HG03280 (cell line): ENCODE measurements around the gene TRAF3.
A peak's percentile ranks its signal among the peaks of the same experiment; 100 is the strongest.

Source experiments
- ATAC-seq: cut with Tn5 transposase; IDR thresholded peaks from one replicate; pipeline ENCODE4 v1.9.1; 2021; ENCODE audit warnings: mild to moderate bottlenecking, moderate library complexity; ENCODE audit not compliant: unreplicated experiment

Gene TRAF3

DNA sequence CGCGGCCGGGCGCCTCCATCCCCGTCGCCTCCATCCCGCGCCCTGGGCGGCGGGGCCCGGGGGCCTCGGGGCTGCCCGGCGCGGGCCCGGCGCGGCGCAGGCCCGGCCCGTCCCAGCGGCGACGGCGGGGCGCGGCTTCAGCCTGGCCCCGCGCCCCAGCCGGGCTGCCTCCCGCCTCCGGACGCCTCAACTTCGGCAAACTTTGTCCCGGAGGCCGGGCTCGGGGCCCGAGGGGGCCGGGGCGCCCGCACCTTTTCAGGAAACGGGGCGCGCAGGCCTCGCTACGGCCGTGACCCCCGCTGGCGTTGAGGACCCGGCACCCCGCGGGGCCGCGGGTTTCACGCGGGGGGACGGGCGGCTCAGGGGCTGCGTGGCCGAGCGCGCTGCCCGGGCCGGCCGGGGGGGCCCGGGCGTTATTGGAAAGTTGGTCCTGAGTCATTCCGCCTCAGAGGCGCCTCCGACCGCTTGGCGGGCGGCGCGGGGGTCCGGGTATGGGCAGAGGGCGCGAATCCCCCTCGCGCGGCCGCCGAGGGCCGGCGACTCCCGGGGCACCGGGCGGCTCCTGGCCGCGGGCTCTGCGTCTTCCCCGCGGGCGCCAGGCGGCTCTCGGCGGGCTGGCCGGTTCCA is 575 bp downstream of the TRAF3 start:
- ATAC-seq: peak; percentile 2

DNA sequence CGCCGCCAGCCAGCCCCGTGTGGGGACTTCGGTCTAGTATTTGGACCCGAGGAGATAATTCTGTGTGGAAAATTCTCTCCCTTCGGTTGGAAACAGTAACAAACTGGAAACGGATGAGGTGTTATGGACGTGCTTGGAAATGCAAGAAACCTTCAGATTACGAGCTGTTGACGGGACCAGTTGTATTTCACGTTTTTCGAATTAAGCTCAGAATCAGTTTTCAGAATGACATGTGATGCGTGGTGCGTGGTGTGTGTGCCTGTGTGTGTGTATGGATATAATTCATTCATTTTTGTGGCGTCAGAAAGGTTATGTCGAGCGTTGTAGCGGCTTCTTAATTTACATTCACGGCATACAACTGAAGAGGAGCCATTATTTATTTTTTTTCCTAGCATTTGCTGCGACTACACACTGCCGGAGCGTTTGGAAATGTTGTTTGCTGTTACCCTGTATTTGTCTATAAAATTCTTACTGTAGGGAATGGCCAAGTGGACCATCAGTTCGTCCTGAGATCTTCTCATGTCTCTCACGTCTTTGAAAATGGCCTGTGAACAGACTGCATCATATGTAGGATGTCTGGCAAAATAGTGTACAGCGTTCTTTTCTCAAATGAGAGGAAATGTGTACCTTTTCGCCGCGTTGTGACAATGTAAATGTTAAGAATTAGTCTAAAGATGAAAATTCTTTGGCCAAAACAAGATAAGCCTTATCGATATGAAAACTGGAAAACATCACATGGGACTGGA is 1.3 kb downstream of the TRAF3 start:
- ATAC-seq: no peak

DNA sequence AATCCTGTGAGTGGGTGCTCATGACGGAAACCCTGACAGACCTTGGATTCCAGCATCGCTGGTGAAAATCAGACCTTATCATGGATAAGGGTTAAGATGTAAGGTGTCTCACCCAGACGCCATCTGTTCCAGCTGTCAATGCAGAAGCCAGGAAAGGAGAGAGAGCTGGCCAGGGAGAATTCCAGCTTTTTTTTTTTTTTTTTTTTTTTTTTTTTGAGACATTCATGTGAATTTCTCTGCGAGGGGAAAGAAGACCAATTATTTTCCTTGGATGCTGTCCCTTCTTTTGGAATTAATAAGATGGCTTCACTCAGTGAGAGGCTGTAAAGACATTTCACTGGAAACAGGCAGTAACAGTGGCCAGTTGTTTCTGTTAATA is 1.8 kb downstream of the TRAF3 start:
- ATAC-seq: no peak

DNA sequence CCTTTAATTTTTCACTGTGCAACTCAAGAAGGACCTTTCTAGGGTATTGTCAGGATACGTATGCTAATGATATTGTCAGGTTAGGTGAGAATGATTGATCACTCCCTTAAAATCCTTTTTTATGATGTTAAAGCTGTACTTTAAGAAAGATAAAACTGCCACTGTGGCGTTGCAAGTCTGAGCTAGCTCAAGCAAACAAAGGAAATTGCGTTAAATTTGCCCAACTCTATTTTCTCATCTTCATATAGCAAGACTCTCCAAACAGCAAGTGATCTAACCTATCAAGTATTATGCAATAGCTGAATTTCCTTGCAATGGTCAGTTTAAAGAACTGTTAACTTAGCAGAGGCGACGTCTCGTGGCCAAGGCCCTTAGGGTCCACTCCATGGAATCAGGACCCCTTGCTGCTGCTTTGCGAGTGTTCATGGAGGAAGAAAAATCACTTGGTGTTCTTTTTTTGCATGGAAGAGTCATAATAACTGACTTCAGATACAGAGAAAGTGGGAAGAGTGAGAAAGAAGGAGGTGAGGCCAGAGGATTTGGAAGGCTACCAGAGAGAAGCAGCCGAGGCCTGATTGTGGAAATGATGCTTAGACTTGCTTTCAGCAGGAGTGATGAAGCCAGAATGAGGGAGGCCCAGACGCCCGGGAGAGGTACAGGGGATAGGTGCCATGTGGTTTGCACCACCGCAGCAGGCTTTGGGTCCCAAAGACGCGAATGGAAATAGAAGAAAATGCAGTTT is 2.5 kb downstream of the TRAF3 start:
- no peak for ATAC-seq

DNA sequence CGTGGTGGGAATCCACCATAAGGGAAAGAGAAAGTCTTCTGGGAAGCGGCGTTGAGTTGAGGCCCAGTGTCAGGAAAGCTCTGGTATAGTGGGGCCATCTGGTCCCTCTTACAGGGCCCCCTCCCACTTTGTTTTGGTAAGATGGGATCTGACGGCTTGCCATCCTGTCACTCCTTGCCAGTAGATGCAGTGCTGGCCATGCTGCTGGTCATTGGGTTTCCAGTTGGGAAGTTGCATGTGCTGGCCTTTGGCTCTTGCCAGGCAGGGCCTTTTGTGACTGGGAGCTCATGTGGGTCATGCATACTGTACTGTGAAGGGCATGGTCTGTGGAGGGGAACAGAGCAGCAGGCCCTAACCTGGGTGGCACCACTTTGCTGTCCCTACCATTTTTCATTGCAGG is 3.8 kb downstream of the TRAF3 start:
- no peak for ATAC-seq

DNA sequence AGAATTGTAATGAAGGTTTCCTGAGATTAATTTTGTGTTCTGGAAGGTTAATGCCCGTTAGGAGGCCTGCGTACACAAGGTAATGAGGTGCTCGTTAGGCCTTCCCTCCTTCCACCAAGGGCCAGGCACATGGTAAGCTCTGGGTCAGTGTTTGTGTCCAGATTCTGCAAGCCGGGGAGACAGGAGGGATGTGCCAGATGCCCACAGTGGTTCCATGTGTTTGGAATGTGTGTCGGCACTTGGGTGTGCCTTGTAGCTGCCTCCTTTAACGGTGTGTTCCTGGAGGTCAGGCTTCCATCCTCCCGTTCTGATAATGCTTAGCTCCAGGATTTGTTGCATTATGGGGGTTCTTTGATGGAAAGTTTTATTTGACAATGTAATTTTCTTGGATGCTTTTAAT is 5.7 kb downstream of the TRAF3 start:
- no peak for ATAC-seq

DNA sequence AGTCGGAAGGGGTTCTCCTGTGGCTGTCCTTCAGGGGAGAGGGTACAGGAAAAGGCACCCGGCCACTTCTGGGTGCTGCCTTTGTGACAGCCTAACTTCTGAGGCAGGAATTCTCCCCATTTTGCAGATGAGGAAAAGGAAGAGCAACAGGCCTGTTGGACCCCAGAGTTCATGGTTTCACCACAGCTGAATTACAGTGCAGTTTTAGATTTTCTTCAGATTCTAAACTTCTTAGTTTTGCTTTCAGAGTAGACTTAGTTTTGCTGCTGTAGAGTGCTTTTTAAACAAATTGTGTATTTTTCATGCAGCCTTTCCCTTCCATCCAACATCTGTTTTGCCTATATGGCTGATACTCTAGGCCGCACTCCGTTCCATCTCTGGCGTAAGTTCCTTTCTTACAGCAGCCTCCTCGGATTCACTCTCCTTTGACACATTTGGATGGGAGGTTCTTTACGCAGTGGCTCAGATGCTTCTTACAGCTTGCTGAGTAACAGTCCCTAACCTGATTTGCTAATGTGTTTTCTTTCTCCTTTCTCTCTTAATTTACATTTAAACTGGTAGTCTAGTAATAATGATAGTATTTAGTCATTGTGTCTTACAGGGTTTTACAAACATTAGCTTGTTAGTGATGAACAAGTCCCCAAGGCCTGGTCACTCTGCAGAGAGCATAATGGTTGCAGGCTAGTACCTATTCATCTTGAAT is 7.8 kb downstream of the TRAF3 start:
- ATAC-seq: no peak

DNA sequence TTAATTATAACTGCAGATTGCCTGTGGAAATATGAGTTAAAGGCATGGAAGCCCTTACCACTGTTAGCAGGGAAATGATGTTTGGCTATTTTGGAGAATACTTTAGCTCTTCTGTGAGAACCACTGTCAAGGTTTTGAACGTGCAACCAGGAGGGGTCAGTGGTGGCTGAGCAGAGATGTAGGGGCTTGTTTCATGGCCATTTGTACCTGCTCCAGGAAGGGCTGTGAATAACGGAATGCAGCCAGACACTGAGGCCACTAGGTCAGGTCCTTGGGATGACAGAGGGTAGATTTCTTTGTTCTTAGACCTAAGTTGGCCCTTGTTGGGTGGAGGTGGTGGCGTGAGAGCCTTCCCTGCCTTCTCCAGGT is 8.3 kb downstream of the TRAF3 start:
- ATAC-seq: no peak

DNA sequence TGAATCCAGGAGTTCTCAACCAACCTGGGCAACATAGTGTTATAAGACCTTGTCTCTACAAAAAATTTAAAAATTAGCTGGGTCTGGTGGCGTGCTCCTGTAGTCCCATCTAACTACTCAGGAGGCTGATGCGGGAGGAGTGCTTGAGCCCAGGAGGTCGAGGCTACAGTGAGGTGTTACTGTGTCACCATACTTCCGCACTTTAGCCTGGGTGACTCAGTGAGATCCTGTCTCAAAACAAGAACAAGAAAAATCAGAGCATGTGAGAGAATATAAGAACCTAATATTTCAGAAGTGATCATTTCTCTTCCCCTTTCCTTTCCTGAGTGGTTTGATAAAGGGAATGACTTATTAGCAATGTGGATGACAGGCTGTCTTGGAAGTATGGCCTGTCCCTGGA is 9.5 kb downstream of the TRAF3 start:
- no peak for ATAC-seq

DNA sequence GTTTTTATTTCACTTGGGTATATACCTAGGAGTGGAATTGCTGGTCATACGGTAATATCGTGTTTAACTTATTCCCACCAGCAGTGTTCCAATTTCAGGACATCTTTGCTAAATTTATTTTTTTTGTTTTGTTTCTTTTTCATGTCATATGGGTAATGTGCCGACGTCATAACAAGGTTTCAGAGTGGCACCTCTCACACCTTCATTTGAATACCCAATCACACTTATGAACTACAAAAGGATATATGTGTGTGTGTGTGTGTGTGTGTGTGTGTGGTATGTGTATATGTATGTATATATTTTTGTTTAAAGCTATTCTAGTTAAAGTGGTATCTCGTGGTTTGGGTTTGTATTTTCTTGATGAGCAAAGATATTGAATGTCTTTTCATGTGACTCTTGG is 12.1 kb downstream of the TRAF3 start:
- no peak for ATAC-seq

DNA sequence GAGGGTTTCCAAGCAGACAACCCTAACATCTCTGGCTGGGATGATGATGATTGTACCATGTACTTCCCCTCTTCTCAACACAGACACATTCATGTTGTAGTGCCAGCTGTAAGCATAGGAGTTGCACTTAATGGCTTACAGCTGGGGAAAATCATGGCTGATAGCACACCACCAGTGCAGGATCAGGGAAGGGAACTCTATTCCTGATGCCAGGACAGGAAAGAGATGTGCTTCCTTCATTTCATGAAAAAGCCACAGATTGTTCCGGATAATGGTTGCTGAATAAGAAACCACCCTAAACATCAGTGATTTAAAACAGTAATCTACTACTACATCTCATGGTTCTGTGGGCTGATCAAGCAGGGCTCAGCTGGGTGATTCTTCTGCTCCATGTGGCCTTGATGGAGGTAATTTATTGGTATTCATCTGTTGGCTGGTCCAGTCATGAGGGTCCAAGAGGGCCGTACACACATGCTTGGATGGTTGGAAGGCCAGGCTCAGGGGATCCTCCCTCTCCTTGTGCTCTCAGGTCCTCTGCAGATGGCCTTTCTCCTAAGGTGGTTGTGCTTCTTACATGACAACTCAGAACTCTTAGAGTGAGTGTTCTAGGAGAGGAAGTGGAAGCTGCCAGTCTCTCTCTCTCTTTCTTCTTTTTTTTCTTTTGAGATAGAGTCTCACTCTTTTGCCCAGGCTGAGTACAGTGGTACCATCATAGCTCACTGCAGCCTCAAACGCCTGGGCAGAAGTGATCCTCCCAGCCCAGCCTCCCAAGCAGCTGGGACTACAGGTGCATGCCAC is 16.5 kb downstream of the TRAF3 start:
- ATAC-seq: no peak

DNA sequence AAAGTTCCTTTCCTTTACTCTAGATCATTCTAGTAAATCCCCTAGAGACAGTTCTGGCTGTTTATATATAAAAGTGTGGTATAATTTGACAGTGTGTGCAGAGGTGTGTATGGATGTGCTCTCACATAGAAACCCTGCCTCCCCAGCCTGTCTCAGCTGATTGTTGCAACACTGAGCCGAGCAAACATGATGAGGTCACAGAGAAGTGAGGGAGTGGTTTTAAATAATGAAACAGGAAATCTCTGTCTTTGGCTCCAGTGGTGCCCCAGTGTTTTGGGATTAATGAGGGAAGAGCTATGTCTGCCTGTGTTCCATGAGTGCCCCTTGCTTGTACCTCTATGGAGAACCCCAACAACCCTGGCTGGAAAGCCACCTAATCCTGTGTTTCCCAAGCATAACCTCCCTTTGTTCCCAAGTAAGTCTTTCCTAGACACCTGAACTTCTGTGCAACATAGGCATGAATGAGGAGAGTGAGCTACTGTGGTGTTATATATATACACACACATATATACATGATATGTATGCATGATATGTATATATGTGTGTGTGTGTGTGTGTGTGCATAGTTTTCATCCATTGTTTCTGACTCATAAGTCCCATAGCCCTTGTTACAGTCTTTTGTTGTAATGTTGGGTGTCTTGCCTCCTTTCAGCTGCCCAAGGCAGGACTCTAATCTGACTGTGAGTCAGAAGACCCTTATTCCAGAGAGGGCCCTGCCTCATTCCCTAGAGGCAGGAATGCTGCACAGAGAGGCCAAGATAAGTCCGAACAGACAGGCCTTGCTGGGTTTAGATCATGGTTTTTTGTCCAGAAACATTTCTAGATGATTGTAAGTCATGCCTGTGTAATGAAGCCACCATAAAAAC is 18.0 kb downstream of the TRAF3 start:
- no peak for ATAC-seq

DNA sequence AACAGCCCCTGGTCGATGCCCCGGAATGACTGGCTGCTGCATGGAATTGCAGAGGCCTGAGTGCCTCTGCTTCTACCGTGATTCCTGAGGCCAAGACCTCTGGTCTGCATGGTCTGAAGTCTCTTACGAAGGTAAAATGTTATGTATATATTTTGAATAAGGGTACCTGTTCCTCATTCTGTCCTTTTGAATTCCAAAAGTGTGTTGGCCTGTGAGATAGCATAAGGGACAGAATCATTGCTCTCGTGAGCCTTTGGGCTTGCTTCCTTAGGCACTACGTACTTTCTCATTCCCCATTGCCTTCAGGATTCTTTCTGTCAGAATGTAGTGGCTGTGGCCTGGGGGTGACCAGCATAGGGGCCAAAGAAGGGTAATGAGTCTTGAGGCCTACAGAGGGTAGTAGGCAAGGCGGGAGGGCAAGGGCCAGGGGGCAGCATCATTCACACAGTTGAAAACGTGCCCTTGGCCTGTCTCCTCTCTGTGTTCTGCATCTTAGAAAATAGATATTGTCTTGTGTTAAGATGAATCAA is 19.5 kb downstream of the TRAF3 start:
- ATAC-seq: no peak

DNA sequence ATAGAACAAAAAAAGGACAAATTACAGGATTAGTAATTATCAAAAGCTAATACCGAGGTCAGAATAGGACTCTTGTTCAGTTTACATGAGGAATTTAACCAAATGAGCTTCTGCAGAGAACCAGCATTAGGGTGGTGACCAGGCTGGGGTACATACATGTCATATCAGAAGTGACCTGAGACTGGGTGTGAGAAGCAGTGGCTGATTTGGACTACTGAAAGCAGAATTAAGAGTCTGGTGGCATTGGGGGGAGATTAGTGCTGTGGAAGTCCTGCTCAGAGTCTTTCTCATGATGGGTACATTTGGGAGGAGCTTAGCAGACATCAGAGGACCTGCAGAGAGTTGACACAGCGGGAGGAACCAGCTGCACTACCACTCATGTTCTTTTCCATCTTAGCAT is 21.7 kb downstream of the TRAF3 start:
- ATAC-seq: no peak

DNA sequence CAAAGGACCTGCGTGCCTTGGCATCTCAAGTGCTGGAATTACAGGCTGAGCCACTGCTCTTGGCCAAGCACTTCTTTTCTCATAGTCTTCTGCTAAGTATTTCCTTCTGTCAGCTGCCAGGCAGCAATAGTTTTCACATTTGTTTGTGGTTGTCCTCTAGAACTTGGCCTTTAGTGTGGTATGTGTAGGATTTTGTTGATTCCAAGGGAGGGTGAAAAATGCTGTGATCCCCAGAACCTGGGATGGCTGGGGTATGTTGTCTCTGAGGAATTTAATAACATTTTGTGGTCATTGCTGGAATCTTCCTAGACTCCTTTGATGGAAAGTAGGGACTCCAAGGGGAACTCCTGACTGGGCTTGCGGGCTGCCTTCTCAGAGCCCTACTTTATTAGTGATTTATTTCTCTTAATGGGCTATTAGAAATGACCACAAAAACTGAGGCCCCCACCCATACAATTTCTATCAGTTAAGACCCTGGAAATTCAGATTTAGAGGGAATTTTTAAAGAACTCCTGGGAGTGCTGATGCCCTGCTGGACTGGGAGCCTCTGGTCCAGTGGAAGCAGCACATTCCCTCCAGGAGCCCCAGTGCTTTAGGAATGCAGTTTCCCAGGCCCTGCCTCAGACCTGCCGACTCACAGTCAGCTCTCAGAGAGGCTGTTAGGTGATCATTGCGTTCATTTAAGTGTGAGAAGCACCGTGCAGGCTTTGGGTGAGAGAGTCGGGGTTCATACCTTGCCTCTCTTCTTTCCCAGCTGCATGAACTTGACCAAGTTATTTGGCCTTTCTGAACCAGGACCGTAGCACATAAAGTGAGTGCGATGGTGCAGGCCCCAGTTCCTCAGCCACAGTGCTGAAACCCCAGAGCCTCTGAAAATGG is 22.7 kb downstream of the TRAF3 start:
- ATAC-seq: no peak

DNA sequence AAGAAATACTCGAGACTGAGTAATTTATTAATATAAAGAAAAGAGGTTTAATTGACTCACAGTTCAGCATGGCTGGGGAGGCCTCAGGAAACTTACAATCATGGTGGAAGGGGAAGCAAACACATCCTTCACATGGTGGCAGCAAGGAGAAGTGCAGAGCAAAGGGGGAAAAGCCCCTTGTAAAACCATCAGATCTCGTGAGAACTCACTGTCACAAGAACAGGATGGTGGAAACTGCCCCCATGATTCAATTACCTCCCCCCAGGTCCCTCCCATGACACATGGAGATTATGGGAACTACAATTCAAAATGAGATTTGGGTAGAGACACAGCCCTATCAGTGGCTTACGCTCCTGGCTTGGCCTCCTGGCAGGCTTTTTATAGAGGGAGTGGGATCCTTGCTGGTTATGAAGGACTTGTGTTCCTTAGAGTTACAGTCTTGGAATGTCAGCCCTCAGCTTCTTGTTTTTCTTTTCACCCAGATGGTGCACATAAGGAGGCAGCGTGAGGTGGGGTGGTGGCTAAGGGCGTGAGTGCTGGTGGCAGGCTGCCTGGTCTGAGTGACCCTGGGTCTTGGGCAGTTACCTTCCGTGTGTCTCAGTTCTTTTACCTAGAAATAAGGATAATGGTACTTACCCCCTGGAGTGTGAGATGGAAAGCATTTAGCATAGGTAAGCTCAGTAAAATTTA is 25.7 kb downstream of the TRAF3 start:
- ATAC-seq: no peak

DNA sequence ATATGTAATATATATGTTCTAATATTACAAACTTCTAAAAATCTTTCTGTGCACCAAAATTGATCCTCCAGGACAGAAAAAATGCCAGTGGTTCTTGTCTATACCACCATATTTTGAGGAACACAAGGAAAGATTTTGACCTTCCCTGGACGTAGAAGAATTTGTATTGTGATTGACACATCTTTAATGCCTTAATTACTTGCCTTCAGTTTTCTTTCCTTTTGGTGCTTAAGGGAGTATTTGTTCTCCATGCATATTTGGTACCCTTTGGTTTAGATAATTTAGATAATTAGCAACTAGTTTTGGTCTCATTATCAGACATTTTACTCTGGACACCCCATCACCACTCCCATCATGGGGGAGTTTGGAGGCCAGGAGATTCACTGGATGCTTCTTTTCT is 27.6 kb downstream of the TRAF3 start:
- ATAC-seq: no peak

DNA sequence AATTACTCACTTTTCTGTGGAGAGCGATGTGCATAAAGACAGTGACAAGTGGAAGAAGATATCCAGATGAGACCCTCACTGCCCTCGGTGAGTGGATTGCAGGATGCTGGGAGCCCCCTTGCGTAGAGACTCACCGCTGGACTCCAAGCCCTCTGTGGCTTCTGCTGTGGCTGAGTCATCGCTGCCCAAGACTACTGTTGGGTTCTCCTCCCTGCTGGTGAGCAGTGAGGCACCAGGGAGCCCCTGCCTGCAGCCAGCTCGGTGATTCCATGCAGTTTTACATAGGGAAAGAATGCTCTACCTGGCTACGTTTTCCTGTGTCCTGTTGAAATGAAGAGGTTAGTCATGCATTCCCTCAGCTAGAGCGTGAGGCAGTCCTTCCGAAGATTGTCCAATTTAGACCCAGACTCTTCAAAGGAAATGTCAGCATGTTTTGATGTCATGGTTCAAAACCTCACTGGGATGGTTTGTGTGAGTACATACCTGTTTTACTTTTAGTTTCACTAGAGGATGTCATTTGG is 28.2 kb downstream of the TRAF3 start:
- ATAC-seq: peak; percentile 55
